GM21717 (cell line): ENCODE results near the gene SWSAP1.
"Not testable (repeated sequence)": the region's sequence is repeated elsewhere in the genome, so short reads cannot be mapped to it uniquely, and the experiment has no call there.

ENCODE experiments used
- ATAC-seq: cut with Tn5 transposase; IDR thresholded peaks from one replicate; pipeline ENCODE4 v1.9.1; 2021; ENCODE audit warnings: mild to moderate bottlenecking, moderate library complexity; ENCODE audit not compliant: unreplicated experiment

SWSAP1 gene

DNA sequence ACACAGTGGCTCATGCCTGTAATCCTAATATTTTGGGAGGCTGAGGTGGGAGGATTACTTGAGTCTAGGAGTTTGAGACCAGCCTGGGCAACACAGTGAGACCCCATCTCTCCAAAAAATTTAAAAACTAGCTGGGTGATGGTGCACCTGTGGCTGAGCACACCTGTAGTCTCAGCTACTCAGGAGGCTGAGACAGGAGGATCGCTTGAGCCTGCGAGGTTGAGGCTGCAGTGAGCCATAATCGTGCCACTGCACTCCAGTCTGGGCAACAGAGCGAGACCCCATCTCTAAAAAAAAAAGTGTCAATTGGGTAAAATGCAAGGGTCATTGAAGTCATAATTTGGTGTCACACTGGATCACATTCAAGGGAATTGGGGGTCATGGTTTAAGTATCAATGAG, 20.4 kb upstream of the SWSAP1 start:
- ATAC-seq = not testable (repeated sequence)

DNA sequence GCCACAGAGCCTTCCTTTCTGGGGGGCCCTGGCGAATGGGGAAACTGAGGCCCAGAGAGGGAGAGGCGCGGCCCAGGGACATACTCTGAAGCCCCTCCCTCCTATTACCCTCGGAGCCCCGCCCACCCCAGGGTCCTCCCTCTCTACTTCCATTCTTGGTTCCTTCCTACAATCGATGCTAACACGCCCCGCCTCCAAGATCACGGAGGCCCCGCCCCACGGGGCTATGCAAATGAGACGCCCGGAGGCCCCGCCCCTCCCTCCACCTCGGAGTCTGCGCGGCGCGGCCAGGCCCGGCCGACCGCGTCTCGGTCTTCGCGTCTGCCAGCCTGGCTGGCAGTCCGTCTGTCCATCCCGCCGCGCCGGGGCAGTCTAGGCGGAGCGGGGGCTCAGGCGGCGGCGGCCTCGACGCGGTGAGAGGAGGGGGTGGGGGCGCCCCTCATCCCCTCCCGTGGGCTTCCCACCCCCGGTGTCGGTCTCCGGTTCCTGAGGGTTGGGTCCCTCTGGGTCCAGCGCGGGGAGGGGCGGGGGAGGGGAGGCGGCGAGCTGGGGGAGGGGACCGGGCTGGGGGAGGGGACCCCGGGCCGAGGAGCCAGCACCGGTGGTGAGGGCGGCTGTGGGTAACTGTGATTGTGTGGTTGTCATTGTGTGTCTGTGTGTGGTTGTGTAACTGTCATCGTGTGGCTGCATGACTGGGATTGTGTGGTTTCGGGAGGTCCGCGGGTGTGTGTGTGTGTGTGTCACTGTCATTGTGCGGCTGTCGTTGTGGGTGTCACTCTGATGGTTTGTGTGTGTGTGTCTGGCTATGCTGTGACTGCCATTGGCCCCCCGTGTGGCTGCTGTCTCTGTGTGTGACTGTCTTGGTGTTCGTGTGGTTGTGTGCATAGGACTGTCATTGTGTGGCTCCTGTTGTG, 19.0 kb upstream of the SWSAP1 start, which contains the start of gene PLPPR2:
Gene PLPPR2 (plus strand): TSS at position 273 of the 914 bp plus-strand sequence. CDS start 2,242 bp downstream, outside the sequence.
- no peak for ATAC-seq

DNA sequence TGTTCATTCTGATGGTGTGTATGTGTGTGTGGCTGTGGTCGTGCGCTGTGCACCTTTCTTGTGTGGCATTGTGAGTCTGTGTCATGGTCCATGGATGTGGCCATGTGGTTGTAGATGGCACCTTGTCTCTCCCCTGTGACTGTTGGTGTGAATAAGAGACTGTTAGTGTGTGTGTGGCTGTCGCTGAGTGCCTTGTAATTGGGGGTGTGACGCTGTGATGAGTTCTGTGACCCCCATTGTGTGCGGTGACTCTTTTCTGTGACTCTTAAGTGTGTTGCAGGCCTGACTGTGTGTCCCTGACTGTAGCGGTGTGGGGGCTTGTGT, 18.4 kb upstream of the SWSAP1 start:
- no peak for ATAC-seq

DNA sequence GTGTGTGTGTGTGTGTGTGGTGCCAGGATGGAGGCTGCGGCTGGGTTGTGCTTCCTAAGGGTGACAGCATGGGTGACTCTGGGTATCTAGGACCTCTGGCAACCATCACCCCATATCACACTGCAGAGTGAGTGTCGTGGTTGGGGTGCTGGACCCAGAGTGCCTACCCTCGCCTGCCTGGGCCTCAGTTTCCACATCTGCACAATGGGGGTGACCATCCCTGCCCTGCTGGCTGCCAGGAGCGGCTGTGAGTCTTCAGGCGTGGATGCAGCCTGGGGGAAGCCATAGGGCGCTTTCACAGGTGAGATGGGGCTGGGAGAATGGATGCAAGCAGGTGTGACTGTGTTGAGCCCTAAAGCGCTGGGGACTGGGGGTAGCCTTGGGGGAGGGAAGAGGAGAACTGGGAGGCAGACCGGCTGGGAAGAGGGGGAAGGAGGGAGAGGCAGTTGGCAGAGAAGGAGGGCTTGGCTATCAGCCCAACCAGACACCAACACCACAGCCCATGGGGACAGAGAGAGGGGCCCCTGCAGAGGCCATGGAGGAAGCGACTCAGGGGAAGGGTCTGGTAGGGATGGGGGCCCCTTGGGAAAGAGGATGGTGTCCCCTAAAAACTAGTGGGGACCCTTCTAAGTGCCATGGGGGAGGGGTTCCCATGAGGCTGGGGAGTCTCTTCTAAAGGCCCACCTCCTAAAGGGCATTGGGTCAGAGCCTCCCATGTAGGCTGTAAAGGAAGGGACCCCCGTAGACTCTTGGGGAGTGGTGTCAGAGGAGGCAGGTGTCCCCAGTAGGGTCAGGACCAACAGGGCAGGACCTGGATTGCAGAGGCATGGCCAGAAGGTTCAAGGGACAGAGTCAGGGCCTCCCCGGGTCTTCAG, 17.6 kb upstream of the SWSAP1 start:
- ATAC-seq = no peak

DNA sequence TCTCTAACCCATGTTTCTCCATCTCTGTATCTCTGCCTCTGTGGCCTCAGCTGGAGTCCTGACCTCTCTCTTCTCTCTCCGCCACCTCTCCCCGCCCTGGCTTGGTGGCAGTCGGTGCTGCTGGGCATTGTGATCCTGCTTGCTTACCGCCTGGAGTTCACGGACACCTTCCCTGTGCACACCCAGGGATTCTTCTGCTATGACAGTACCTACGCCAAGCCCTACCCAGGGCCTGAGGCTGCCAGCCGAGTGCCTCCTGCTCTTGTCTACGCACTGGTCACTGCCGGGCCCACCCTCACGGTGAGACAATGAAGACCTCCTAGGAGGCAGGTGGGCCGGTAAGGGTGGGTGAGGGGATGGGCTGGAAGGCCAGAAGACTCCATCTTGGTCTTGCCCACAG, 15.0 kb upstream of the SWSAP1 start:
- ATAC-seq = no peak

DNA sequence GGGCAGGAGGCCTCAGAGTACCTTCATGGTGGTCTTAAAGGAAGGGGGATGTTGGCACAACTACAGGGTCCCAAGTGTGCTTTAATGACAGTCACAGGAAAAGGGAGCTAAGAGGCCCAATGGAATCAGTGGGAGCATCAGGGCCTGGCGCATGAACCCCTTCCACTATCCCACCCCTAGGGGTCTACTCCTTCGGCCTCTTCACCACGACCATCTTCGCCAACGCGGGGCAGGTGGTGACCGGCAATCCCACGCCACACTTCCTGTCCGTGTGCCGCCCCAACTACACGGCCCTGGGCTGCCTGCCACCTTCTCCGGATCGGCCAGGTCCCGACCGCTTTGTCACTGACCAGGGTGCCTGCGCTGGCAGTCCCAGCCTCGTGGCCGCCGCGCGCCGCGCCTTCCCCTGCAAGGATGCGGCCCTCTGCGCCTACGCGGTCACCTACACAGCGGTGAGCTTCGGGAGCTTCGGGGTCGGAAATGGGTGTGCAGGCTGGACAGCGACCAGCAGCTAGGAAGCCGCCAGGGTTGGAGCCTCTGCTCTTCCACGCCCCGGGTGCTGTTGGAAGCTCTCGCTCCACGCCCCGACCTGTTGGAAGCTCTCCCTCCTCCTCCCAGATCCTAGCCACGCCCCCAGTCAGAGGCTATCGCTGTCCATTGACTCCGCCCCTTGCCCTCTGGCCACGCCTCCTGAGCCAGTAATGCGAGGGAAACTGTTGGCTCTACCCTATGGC, 13.3 kb upstream of the SWSAP1 start:
- no peak for ATAC-seq

DNA sequence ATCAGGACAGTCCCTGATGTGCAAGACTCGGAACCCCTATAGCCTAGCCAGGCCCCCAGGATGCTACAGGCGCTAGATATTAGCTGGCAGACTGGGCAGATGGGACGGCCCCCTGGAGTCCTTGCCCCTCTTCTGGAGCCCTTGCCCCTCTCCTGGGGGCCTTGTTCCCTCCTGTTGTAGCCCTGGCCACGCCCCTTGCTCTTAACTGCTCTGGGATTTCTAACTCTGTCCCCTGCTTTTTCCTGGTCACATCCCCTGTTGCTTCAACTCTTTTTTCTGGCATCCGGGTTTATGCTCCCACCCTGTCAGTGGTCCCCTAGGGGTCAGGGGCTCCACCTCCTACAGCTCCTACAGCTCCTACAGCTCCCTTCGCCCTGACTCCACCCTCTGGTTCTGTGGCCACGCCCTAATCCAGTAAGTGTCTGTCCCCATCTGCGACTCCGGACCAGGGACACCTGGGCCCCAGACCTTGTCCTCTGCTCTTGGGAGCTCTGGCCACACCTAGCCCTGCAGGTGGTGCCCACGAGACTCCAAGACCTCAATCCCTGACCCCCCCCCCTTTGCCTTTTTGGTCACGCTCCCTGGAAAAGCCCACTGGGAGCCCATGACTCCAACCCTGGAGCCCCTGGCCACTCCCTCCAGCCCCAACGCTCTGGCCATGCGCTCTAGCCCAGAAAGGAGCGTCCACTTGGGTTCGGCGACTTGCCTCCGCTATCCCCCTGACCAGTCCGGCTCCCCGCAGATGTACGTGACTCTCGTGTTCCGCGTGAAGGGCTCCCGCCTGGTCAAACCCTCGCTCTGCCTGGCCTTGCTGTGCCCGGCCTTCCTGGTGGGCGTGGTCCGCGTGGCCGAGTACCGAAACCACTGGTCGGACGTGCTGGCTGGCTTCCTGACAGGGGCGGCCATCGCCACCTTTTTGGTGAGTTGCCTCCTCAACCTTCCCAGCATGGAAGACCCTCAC, 12.4 kb upstream of the SWSAP1 start:
- ATAC-seq = no peak

DNA sequence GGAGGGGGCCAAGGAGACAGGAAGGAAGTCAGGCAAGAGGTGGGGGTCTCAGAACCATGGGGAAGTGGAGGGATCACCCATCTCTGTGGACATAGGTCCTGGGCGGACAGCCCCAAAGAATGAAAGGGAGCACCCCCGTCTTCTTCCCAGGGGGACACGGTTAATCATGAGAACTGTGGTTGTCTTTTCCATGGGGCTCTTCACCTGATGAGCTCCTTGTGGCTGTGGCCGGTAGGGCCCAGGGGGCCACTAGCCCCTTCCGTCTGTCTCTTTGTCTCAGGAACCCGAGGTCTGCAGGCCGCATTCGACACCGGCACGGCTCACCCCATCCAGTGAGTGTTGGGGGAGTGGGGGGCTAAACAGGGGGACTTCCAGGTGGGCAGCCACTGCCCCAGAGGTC, 10.6 kb upstream of the SWSAP1 start:
- no peak for ATAC-seq

DNA sequence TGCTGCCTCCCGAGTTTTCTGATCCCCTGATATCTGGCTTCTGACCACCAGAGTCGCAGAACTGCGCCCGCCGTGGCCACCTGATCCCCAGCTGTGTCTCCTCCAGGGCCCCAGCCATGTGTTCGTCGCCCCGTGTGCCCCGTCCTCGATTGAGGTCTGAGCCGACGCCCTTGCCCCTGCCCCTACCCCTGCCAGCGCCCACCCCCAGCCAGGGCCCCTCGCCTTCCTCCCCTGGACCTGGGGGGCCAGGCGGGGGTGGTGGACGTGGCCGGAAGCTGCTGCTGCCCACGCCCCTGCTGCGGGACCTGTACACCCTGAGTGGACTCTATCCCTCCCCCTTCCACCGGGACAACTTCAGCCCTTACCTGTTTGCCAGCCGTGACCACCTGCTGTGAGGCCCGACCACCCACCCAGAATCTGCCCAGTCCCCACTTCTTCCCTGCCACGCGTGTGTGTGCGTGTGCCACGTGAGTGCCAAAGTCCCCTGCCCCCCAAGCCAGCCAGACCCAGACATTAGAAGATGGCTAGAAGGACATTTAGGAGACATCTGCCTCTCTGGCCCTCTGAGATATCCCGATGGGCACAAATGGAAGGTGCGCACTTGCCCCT, 10.1 kb upstream of the SWSAP1 start:
- ATAC-seq = no peak

DNA sequence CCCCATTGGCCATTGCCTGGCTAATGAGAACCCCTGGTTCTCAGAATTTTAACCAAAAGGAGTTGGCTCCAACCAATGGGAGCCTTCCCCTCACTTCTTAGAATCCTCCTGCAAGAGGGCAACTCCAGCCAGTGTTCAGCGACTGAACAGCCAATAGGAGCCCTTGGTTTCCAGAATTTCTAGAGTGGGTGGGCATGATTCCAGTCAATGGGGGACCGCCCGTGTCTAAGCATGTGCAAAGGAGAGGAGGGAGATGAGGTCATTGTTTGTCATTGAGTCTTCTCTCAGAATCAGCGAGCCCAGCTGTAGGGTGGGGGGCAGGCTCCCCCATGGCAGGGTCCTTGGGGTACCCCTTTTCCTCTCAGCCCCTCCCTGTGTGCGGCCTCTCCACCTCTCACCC, 9.5 kb upstream of the SWSAP1 start:
- ATAC-seq = no peak

DNA sequence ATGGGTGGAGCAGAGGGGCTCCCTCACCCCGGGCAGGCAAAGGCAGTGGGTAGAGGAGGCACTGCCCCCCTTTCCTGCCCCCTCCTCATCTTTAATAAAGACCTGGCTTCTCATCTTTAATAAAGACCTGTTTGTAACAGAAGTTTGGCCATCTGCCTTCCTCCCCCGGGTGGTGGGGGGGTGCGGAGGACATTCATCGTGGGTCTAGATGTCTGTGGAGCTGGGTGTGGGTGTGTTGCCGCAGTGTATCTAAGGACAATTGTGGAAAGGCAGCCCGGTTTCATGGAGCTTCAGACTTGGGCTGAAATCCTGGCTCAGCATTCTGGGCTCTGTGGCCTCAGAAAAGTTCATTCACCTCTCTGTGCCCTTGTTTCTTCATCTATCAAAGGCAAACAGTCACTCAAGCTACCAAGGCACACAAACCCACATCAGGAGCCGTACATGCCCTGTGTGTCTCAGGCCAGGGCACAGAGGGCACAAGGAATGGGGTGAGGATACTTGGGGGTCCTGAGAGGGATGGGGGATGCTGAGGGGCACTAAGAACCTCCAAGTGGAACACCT, 8.8 kb upstream of the SWSAP1 start:
- ATAC-seq = no peak

DNA sequence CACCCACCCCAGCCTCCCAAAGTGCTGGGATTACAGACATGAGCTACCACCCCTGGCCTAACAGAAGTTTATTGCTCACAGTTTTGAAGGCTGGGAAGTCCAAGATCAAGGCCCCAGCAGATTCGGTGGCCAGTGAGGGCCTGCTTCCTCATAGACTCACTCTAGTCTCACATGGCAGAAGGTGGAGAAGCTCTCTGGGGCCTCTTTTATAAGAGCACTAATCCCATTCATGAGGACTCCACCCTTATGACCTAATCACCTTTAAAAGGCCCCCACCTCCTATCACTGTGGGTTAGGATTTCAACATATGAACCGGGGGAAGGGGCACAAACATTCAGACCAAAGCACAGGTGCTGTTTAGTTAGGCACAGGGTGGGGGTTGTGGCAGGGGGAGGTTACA, 6.9 kb upstream of the SWSAP1 start:
- ATAC-seq = no peak

DNA sequence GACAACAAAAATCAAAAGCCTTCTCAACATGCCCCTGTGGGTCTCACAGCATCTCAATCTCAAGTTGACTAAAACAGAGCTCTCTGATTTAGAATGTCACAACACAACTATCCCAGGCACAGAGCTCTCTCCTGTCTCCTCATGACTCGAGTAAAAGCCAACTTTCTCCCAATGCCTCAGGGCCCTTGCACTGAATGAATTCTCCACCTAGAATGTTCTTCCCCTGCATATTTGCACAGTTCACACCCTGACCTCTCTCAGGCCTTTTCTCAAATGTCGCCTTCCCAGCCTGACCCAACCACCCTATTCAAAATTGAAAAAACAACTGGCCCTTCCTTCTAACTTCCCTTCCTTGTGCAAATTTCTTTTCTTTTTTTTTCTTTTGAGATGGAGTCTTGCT, 3.7 kb upstream of the SWSAP1 start:
- no peak for ATAC-seq

DNA sequence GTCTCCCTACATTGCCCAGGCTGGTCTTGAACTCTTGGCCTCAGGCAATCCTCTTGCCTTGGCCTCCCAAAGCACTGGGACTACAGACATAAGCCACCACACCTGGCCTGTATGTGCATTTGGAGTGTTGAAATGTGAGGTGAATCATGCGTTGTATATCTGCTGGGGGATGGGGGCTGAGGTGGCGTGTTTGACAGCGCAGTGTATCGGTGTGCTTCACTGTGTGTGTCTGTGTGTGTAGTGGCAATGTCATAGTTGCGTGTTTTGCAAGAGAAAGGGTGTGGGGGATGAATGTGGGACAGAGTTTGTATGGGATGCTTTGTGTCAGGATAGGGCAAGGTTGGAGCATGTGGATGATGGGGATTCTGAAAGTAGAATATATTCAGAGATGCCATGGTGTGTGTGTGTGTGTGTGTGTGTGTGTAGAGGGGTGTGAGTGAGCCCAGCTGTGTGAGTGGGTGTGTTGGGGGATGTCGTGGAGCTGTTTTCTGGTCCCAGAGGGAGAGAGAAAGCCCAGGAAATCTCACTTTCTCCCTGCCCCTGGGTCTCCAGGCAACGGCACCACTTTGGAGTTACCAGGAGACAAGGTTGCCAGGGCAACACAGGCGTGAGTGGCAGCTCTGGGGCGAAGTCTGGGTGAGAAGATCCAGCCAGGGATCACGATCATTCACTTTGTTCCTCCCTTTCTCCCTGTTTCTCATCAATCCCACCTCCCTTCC, 1.1 kb upstream of the SWSAP1 start:
- no peak for ATAC-seq

DNA sequence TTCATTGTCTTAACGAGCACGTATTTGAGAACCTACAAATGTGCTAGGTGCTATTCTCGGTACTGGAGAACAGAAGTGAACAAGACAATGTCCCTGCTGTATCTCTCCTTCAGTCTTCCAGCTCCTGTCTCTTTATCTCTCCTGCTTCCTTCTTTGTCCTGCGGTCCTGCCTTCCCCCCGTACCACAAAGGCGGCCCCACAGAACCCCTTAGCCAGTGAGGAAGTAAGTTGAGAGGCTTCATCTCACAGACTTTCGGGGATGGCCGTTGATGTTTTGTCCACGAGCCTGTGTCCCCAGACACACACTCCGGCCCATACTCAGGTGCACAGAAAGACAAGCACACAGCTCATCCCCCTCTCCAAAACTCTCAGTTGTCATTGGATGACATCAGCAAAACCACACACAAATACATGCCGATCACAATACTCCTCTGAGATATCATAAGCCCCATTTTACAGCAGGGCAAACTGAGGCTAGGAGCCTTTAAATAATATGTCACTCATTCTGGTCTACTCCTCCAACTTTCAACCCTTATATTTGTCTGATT, 507 bp upstream of the SWSAP1 start:
- ATAC-seq = no peak

DNA sequence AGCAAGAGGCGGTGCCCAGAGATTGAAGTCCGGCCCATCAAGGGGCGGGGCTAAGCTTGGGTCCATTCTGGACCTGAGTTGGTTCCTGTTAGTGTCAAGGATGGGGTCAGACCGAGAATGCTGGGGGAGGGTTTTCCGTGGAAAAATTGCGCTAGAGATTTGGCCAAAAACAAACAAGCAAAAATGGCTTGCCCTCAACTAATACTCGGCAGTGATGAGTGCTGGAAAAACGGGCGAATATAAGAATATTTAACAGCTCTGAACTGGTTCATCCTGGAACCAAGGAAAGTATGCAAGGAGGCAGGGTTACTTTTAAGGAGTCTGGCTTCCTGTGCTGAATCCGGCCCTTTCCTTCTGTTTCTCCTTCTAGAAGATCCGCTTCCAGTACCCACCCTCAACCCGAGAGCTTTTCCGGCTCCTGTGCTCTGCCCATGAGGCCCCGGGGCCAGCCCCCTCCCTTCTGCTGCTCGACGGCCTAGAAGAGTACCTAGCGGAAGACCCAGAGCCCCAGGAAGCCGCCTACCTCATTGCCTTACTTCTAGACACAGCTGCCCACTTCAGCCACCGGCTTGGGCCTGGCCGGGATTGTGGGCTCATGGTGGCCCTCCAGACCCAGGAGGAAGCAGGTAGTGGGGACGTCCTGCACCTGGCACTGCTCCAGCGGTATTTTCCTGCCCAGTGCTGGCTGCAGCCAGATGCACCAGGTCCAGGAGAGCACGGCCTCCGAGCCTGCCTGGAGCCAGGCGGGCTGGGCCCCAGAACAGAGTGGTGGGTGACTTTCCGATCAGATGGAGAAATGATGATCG, 880 bp downstream of the SWSAP1 start:
- no peak for ATAC-seq

DNA sequence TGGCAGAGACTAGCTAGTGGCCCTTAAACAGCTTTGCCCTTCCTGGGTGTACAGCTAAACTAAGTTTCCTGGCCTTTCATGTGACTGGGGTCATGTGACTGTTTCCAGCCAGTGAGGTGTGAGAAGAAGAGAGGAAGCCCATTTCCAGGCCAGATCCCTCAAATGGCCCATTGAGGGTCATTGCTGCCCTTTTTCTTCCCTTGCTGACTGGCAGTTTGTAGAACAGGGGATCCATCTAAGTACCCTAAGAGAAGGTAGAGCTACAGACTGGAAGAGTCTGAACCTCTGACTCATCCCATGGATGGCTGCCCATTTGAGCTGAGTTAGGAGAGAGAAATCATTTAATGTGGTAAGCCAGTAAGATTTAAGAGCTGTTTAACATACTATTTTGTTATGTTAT, 2.8 kb downstream of the SWSAP1 start:
- ATAC-seq = no peak

DNA sequence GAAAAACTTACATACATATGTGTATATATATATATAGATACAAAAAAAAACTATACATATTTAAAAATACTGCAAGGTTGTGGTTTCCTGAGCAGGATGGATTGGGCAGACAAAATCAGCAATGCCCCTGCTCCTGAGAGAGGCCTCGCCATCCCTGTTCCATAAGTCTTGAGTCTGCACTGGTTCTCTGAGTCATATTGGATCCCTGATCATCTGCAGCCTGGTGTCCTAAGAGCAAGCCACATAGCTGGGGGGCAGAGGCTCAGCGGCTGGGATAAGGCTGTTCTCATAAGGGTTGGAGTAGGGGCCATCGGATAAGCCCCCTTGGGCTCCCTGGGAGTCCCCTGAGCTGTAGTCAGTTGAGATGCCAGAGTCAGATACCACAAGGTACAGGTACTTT, 3.3 kb downstream of the SWSAP1 start:
- ATAC-seq = no peak
